Measurements from ENCODE around the gene DAAM2.

The DAAM2 gene

GRCh38 chr6:39910164-39910563 lies 118.0 kb downstream of the DAAM2 start:
- no peak for DNase-seq (ENCODE audit: low spot score)

GRCh38 chr6:39910744-39911143 lies 118.6 kb downstream of the DAAM2 start:
- DNase-seq (ENCODE audit: low spot score): no peak

DNA sequence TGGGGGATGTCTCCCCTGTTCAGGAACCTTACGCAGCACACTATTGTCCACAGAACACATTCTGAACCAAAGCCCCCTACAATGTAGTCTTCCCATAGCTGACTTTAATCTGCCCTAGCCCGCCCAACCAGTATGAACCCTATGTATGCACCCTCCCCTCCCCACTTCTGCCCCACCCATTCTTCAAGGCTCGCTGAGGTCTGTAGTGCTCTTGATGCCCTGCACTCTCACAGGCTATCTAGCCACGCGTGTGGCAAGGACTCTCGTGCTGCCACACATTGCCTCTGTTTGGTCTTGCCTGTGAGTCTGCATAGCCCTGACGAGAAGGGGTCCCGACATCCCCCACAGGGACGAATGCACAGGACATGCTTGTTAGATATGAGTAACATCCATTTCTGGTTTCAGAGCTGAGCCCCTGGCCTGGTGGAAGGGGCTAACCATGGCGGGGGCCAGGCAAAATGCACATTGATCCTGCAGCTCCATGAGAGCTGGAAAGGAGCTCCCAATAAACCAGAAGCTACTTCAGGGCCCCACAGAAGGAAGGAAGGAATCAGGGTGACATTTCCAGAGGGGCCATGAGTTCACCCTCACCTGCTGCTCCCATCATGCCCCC lies 119.4 kb downstream of the DAAM2 start:
- no peak for DNase-seq (ENCODE audit: low spot score)

DNA sequence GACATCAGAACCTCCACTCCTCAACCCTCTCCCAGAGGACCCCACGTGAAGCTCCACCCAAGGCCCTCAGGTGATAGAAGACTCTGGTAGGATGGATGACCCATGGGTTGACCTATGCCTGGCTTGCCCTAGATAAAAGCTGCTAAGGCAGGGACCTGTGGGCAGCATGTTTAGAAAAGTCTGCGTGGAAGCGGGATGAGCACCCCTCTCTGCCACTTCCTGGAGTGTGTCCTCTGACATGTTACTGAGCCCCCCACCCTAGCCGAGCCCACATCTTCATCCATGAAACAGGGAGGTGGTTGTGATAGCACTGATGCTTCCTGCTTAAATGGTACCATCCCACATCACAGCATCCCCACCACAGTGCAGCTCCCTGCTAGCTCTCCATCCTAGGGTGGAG lies 120.3 kb downstream of the DAAM2 start:
- DNase-seq (ENCODE audit: low spot score): no peak

GRCh38 chr6:39913391-39913916 lies 121.3 kb downstream of the DAAM2 start:
- no peak for DNase-seq (ENCODE audit: low spot score)

GRCh38 chr6:39914239-39914638 lies 122.1 kb downstream of the DAAM2 start:
- DNase-seq (ENCODE audit: low spot score): no peak

DNA sequence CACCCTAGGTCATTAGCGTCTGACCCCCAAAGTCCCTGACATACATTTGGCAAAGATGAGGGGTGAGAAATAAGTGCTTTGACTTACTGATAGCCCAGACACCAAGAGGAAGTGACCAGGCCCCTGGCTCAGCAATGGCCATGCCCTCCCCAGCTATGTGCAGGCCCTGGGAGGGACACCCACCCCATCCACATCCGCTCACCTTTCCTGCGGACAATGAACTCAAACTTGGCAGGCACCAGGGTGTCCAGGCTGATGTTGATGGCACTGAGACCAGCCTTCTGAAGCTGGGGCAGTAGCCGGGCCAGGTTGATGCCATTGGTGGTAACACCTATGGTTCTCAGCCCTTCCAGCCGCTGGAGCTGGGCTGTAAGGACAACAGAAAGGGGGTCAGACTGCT lies 123.7 kb downstream of the DAAM2 start:
- DNase-seq (ENCODE audit: low spot score): no peak

- no peak for DNase-seq (ENCODE audit: low spot score)
Measured at GRCh38 chr6:39917329-39917728, 125.2 kb downstream of the DAAM2 start.

DNA sequence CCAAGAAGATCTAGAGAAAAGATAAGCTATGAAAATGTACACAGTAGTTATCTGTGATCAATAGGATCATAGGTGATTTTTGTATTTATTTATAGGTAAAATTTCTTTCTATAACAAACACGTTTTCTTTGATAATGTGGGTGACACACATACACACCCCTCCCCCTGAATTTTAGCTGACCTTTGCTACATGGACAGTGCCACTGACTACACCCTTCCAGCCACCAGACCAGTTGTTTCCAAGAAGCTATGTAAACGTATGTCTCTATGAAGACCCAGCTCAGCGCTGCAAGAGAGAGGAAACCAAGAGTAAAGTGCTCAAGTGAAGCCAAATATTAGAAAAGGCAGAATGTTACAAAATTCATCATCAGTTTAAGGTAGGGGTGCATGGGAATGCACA lies 125.8 kb downstream of the DAAM2 start:
- no peak for DNase-seq (ENCODE audit: low spot score)

DNA sequence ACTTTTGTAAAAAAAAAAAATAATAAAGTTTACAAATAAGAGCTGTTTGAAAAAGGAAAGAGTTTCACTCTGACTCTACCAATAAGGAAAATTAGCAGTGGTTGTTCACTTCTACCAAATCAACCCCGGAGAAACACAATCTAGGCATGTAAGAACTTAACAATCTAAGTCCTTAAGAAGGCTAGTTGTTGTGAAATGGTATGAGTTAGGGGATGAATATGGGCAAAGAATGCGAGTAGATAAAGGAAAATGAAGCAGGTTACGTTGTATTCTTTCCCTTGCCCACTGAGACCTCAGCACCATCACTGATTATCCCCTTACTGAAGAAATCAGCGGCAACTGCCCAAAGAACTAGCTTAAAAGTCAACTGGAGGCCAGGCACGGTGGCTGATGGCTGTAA lies 126.7 kb downstream of the DAAM2 start:
- no peak for DNase-seq (ENCODE audit: low spot score)

DNA sequence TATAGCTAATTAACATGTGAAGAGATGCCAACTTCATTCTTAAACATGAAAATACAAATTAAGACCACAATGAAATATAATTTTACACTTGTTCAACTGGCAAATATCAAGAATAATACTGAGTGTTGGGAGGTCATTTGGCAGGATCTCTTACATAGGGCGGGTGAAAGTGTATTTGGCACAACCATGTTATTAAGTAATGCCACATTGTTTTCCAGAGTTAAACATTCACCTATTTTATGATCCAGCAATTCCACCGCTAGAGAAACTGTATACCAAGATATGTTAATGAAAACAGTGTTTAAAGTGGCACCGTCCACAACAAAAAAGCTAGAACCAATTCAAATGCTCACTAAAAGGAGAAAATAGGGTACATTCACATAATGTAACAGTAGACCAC lies 128.0 kb downstream of the DAAM2 start:
- no peak for DNase-seq (ENCODE audit: low spot score)

DNA sequence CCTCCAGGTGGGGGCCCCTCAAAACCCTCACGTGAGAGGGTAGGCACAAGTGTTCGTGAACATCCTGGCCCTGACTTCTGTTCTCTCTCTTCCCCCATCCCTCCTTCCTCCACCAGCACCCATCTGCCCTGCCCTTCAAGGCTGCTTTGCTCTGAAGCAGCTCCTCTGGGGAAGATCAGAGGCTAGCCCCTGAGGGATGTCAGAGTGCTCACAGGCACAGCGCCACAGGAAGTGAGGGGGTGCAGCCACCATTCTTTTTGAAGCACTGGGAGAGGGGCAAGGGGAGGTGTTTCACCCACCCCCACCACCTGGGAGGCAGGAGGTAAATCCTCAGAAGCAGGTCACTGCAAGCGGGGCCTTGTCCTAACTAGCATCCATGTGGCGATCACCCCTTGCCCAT lies 130.6 kb downstream of the DAAM2 start:
- DNase-seq (ENCODE audit: low spot score): no peak

DNA sequence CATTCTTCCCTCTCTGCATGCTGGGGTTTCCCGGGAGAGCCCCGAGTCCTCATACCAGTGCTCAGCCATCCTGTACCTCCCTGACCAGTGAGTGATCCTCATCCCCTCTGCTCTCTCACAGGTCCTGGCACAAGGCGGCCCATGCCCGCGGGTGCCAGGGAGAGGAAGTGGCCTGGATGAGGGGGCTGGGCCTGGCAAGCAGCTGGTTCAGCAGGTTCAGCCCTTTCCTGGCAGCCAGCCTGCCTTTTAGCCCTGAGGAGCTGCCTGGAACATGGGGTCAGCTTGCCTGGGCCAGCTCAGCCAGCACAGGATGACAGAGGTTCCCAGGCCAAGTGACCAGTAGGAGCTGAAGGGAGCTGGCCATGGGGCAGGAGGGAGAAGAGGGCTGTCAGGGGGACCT lies 131.2 kb downstream of the DAAM2 start:
- no peak for DNase-seq (ENCODE audit: low spot score)

DNA sequence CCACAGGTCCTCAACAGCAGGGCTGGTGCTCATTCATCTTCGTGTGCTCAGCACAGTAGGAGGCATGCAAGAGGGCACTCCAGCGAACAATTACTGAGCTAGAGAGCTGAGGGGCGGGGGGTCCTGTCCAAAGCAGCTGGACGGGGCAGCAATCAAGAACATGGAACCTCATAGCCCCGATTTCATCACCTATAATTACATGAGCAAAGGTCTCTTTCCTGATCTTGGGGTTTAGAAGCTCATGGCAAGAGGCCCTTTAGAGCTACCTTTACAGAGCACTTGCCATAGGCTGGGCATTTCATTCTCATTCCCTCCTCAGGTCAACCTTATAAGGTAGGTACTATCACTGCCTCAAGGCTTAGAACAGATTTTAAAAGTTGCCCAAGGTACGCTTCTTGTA lies 131.7 kb downstream of the DAAM2 start:
- DNase-seq (ENCODE audit: low spot score): no peak

DNA sequence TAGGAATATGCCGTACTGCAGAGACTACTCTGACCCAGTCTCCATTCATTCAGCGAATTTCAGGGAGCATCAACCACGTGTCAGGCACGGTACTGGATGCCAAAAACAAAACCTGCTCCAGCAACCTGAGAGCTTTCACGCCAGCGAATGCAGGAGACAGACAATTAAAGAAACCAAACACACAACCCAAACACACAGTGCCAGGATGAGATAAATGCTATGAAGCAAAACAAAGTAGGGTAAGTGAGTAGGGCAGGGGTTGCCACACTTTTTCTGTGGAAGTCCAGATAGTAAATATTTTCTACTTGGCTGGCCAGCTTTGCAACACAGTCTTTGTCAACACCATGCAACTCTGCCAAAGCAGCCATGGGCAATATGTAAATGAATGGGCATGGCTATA lies 132.1 kb downstream of the DAAM2 start:
- no peak for DNase-seq (ENCODE audit: low spot score)

DNA sequence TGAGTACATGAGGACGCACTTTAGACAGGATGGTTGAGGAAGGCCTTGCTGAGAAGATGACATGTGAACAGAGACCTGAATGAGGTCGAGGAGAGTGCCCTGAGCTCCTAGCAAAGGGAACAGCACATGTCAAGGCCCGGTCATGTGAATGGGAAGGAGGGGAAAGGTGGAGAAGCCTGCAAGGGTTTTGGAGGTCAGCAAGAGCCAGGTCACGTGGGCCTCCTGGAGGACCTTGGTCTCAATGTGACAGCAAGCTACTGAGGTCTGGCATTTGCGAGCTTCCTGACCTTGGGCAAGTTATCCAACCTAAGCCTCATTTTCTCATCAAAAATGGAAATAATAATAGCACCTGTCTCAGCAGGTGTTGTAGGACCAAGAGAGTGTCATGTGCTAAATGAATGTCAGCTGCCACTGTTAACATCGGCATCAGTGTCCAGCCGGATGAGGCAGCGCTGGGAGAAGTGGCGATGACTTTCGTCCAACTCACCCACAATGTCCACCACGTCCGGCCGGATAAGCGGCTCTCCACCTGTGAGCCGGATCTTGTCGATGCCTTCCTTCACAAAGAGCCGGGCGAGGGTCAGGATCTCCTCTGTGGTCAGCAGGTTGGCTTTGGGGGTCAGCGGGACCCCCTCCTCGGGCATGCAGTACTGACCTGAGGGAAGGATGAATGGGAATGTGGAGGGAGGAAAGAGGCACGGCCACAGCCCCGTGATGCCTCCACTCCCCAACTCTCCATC lies 133.2 kb downstream of the DAAM2 start:
- DNase-seq (ENCODE audit: low spot score): no peak

DNA sequence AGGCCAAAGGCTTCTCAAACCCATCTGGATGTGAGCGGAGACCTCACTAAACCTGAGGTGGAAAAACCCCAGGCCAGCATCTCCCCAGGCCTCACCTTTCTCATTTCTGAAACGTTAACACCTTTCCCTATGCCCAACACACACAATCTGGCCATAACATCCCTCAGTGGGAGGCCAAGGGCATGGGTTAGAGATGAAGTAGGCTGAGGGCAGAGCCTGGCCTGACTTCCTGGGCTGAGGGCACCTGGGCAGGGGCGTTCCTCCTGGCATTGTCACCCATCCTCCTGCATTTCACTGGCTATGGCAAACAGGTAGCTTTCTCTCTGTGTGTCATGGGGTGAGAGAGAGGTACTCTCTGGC lies 133.7 kb downstream of the DAAM2 start:
- DNase-seq (ENCODE audit: low spot score): no peak

DNA sequence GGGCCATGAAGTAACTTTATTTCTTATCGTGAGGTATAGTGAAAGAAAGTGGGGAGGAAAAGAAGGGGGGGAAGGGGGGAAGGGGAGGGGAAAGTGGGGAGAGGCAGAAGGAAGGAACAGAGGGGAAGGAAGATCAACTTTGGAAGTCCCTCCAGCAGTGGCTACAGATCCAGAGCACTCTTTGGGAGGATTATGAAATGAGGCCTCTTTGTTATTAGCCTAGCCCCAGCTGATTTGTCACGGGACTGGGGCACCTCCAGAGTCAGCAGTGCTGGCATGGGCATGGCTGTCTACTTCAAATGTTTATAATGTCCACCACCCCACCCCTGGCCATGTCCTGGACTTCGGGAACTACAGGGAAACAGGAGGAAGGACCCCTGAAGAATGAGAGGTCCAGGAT lies 134.5 kb downstream of the DAAM2 start:
- DNase-seq (ENCODE audit: low spot score): no peak

- DNase-seq (ENCODE audit: low spot score): no peak
Measured at GRCh38 chr6:39927159-39927558, 135.0 kb downstream of the DAAM2 start.

DNA sequence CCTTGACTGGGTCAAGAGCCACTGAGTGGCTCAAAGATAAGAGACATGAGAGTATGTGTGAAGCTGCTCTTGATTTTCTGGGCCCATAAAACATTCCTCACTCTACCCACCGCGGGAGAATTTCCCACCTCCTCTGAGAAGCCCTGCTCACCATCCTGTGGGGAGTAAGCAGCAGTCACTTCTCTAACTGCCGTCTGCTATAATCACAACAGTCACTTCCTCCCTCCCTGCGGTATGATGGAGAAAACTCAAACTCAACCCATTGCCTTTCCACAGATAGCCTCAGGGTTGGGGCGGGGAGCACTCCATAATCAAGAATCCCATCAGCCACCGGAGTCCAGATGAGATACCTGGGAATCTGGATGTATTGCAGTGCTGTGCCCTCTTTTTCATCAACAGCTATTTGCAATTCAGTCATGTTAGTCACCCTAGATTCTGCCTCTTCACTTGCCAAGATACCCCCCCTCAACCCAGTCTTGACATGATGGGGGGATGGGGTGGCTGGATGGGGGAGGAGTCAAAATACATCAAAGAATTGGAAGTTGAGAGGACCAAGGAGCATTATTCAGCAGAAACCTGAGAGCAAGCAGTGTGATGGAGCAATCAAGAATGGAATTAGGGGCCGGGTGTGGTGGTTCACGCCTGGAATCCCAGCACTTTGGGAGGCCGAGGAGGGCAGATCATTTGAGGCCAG lies 137.0 kb downstream of the DAAM2 start:
- DNase-seq (ENCODE audit: low spot score): no peak

GRCh38 chr6:39929733-39930461 lies 137.7 kb downstream of the DAAM2 start:
- DNase-seq (ENCODE audit: low spot score): no peak

DNA sequence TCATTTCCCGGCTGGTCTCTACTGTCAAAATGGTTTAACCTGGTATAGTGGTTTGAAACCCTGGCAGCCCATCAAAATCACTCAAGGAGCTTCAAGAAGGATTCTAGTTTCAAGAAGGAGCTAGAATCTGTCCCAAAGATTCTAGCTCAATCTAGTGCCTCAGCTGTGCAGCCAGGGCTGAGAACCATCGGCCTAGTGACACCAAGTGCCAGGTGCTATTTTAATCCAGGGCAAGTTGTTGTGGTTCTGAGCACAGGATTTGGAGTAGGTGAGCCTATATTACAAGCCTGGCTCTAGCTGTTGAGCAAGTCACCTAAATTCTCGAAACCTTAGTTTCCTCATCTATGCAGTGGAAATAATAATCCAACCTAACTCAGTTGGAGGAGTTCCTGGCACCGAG lies 138.4 kb downstream of the DAAM2 start:
- no peak for DNase-seq (ENCODE audit: low spot score)

DNA sequence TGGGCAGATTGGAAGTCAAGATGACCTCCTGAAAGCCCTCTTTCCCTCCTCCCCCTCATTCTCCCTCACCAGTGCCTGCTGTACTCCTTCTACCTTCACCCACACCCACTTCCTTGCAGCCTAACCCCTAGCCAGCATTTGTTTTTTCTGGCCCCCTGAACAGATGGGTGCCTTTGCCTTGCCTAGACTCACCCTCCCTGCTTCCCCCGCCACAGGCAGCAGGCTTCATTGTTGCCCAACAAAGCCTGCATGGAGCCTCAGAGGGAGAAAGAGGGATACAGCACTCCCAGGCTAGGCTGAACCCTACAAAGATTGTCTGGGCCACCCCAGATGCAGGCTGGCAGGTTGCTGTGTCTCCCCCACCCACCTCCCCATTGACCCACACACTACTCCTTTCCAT lies 139.4 kb downstream of the DAAM2 start:
- DNase-seq (ENCODE audit: low spot score): no peak

Measured in CD4-positive, alpha-beta T cell treated with Interleukin-2 at 100 ng/mL for 4 hours (primary cell).